ENCODE results near the gene KIF26B. TPM values are rescaled to one million over a fixed set of nuclear protein-coding genes. Genes with fewer than 3 reads are reported as not detected.

The KIF26B gene
- total and polyA plus RNA-seq, 2 of the 4 experiments (the other 2 are of a cell fraction), result 0.53 to 0.54 TPM

GRCh38 chr1:245353915-245354775 lies 199.4 kb downstream of the KIF26B start:
- ATAC-seq (ENCODE audit: low read depth), result no peak
- no peaks in the 10 kb centered on the region; a peak in 1 of 4 replicates for H3K79me1 ChIP-seq (ENCODE audit: low read depth in 1 of 2, low read length in 2 of 2)
- H2AFZ ChIP-seq (replicated peaks; ENCODE audit: low read length, poor library complexity), result no peak overlapping the region
- H2AK5ac ChIP-seq (ENCODE audit: low read depth, low read length), result no peak overlapping the region
- H2BK5ac ChIP-seq (ENCODE audit: low read depth, low read length, poor library complexity, severe bottlenecking), result no peak overlapping the region
- H2BK15ac ChIP-seq (ENCODE audit: low read depth, low read length), result no peak overlapping the region
- no peaks in the 10 kb centered on the region for H3K9me1 ChIP-seq (ENCODE audit: insufficient read depth, low read length)
- H2AK9ac ChIP-seq (replicated peaks; ENCODE audit: low read depth, low read length, poor library complexity), result no peak overlapping the region
- no peak overlapping the region for H4K91ac ChIP-seq (ENCODE audit: insufficient read depth, low read depth, low read length)
- no peaks in the 10 kb centered on the region for H3K9me3 ChIP-seq (ENCODE audit: control insufficient read depth, insufficient read depth, low read length)
- in situ Hi-C loops (cut with MboI; ENCODE audit: low sequenced_read_pairs) (no loop called here), dilution Hi-C loops (cut with HindIII; ENCODE audit: low sequenced_read_pairs, unreplicated experiment) (no loop called here), intact Hi-C loops (cut with micrococcal nuclease) (no loop called here)
- no peak overlapping the region for H4K5ac ChIP-seq (ENCODE audit: low read depth, low read length)
- no peaks in the 10 kb centered on the region for H3K4me1 ChIP-seq (ENCODE audit: control insufficient read depth, insufficient read depth, low read length)
- no peak overlapping the region for H3K56ac ChIP-seq (ENCODE audit: extremely low read depth, insufficient read depth, low read length)
- POLR2A ChIA-PET (ENCODE audit: unreplicated experiment), result no interaction called here
- H2BK120ac ChIP-seq (ENCODE audit: low read depth, low read length), result no peak overlapping the region
- H3K27me3 ChIP-seq (ENCODE audit: control insufficient read depth, insufficient read depth, low read length), result no peaks in the 10 kb centered on the region
- TF ChIP-seq MAZ (IDR thresholded peaks at IDR 0.05; ENCODE audit: borderline replicate concordance, low read depth, low read length) (no peak), CHD1 (IDR thresholded peaks at IDR 0.05; ENCODE audit: low read depth, low read length) (no peak), CEBPB (IDR thresholded peaks at IDR 0.05; ENCODE audit: low read depth, low read length) (no peak), FOS (IDR thresholded peaks at IDR 0.05; ENCODE audit: low read depth, low read length) (no peak), MAFK (IDR thresholded peaks at IDR 0.05; ENCODE audit: low read depth, low read length) (no peak), NFE2L2 (IDR thresholded peaks at IDR 0.05; ENCODE audit: low read depth, low read length) (no peak), RAD21 (IDR thresholded peaks at IDR 0.05; ENCODE audit: low read length) (no peak), POLR2A (IDR thresholded peaks at IDR 0.05; ENCODE audit: low read depth, low read length) (no peak), SMC3 (IDR thresholded peaks at IDR 0.05; ENCODE audit: low read depth, low read length) (no peak), RCOR1 (IDR thresholded peaks at IDR 0.05; ENCODE audit: insufficient replicate concordance, low read length) (no peak), RFX5 (IDR thresholded peaks at IDR 0.05; ENCODE audit: low read depth, low read length) (no peak), BHLHE40 (IDR thresholded peaks at IDR 0.05; ENCODE audit: low read depth, low read length) (no peak), MXI1 (IDR thresholded peaks at IDR 0.05; ENCODE audit: borderline replicate concordance, low read depth, low read length) (no peak)
- TF ChIP-seq, protein P1, sequence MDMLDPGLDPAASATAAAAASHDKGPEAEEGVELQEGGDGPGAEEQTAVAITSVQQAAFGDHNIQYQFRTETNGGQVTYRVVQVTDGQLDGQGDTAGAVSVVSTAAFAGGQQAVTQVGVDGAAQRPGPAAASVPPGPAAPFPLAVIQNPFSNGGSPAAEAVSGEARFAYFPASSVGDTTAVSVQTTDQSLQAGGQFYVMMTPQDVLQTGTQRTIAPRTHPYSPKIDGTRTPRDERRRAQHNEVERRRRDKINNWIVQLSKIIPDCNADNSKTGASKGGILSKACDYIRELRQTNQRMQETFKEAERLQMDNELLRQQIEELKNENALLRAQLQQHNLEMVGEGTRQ (IDR thresholded peaks at IDR 0.05; ENCODE audit: low read depth, low read length), result no peak
- TF ChIP-seq, protein P2, sequence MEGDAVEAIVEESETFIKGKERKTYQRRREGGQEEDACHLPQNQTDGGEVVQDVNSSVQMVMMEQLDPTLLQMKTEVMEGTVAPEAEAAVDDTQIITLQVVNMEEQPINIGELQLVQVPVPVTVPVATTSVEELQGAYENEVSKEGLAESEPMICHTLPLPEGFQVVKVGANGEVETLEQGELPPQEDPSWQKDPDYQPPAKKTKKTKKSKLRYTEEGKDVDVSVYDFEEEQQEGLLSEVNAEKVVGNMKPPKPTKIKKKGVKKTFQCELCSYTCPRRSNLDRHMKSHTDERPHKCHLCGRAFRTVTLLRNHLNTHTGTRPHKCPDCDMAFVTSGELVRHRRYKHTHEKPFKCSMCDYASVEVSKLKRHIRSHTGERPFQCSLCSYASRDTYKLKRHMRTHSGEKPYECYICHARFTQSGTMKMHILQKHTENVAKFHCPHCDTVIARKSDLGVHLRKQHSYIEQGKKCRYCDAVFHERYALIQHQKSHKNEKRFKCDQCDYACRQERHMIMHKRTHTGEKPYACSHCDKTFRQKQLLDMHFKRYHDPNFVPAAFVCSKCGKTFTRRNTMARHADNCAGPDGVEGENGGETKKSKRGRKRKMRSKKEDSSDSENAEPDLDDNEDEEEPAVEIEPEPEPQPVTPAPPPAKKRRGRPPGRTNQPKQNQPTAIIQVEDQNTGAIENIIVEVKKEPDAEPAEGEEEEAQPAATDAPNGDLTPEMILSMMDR (conservative IDR thresholded peaks at IDR 0.05; ENCODE audit: low read depth, low read length), result no peak
- H3K4me2 ChIP-seq (ENCODE audit: low read depth, low read length), result no peak overlapping the region
- no peak overlapping the region for H2BK20ac ChIP-seq (ENCODE audit: low read depth, low read length)
- no peak overlapping the region for H3K27ac ChIP-seq (ENCODE audit: insufficient read depth, low read length)
- no peak overlapping the region for H3K4ac ChIP-seq (ENCODE audit: low read depth, low read length)
- no peak overlapping the region for H4K8ac ChIP-seq (ENCODE audit: low read depth in 2 of 2, low read length in 2 of 2)
- WGBS, 2 experiments (ENCODE audit: extremely low coverage in 2 of 2, insufficient read length in 1 of 2), result 80% methylated on average over 3 of the region's 19 CpGs; no CpG with 5 or more reads in 1 of the 2 experiments
- BruUV-seq (replicated peaks), result no TSS peak
- no peaks in the 10 kb centered on the region for H4K20me1 ChIP-seq (ENCODE audit: insufficient read depth, low read length)
- H3K23ac ChIP-seq (ENCODE audit: low read depth, low read length), result no peak overlapping the region
- H3K9ac ChIP-seq (ENCODE audit: low read depth, low read length), result no peak overlapping the region
- no peak overlapping the region for H3K18ac ChIP-seq (ENCODE audit: low read depth, low read length)
- H3K14ac ChIP-seq (replicated peaks; ENCODE audit: low read depth, low read length), result no peak overlapping the region
- H3K36me3 ChIP-seq (ENCODE audit: control insufficient read depth, insufficient read depth, low read length), result no peaks in the 10 kb centered on the region; the same call in 1 of the 2 replicates
- CTCF ChIA-PET, result no interaction called here
- no peak overlapping the region for H3K4me3 ChIP-seq (ENCODE audit: insufficient read depth, low read depth, low read length)
- no peak for DNase-seq

Measured in IMR-90 (cell line).